Neuronal stem cell (in vitro differentiated cells): ENCODE data around the gene PKNOX2.

Experiments used
- DNase-seq: peaks from one replicate; pipeline ENCODE4 v3.0.0-alpha.2; 2013; ENCODE audit warnings: low spot score
- H2AFZ ChIP-seq: one replicate; pipeline ENCODE4 v1.6.1; 2013; ENCODE audit warnings: mild to moderate bottlenecking, low read length, inconsistent platforms
- H2AK5ac ChIP-seq: 2 replicates; pipeline ENCODE4 v1.6.1; 2013; ENCODE audit warnings: low read depth, mild to moderate bottlenecking, inconsistent platforms, low read length, moderate library complexity, mixed read lengths
- H2BK120ac ChIP-seq: 2 replicates; pipeline ENCODE4 v1.6.1; 2013; ENCODE audit warnings: low read depth, mild to moderate bottlenecking, inconsistent platforms, low read length, moderate library complexity, mixed read lengths
- H2BK12ac ChIP-seq: one replicate; pipeline ENCODE4 v1.6.1; 2013; ENCODE audit warnings: low read length, inconsistent platforms
- H2BK15ac ChIP-seq: 2 replicates; pipeline ENCODE4 v1.6.1; 2013; ENCODE audit warnings: mild to moderate bottlenecking, low read length, inconsistent platforms, mixed read lengths
- H2BK5ac ChIP-seq: one replicate; pipeline ENCODE4 v1.6.1; 2013; ENCODE audit warnings: inconsistent platforms, mild to moderate bottlenecking, low read length, moderate library complexity
- H3K14ac ChIP-seq: one replicate; pipeline ENCODE4 v1.6.1; 2013; ENCODE audit warnings: low read length, inconsistent platforms
- H3K18ac ChIP-seq: 2 replicates; pipeline ENCODE4 v1.6.1; 2013; ENCODE audit warnings: low read length, inconsistent platforms
- H3K23ac ChIP-seq: 2 replicates; pipeline ENCODE4 v1.6.1; 2013; ENCODE audit warnings: low read depth, mild to moderate bottlenecking, mixed read lengths, low read length, inconsistent platforms; ENCODE audit not compliant: poor library complexity
- H3K27ac ChIP-seq: replicated peaks from 3 replicates; pipeline ENCODE4 v1.5.1; 2013; ENCODE audit warnings: low read length, inconsistent platforms
- H3K27me3 ChIP-seq, 3 experiments: 2 replicates each; pipeline ENCODE4 v1.6.1; 2013; ENCODE audit warnings: low read length in 3 of 3, mild to moderate bottlenecking in 2 of 3, inconsistent platforms in 1 of 3, low read depth in 1 of 3, mixed read lengths in 1 of 3, moderate library complexity in 1 of 3; ENCODE audit not compliant: control insufficient read depth in 3 of 3, insufficient read depth in 3 of 3
- H3K36me3 ChIP-seq, 2 donors: replicated peaks in 1 of 2; 2 replicates each; pipeline ENCODE4 v1.6.1; 2013; ENCODE audit warnings: low read length in 2 of 2; ENCODE audit not compliant: control insufficient read depth in 2 of 2, insufficient read depth in 2 of 2
- H3K4ac ChIP-seq: 2 replicates; pipeline ENCODE4 v1.6.1; 2013; ENCODE audit warnings: inconsistent platforms, mild to moderate bottlenecking, low read length, moderate library complexity
- H3K4me1 ChIP-seq, 2 donors: 1 replicate in 1 of 2; 2 replicates in 1 of 2; pipeline ENCODE4 v1.6.1; 2013; ENCODE audit warnings: low read length in 2 of 2, low read depth in 1 of 2; ENCODE audit not compliant: control insufficient read depth in 2 of 2, insufficient read depth in 1 of 2
- H3K4me2 ChIP-seq: one replicate; pipeline ENCODE4 v1.6.1; 2013; ENCODE audit warnings: mild to moderate bottlenecking, low read length, inconsistent platforms; ENCODE audit not compliant: insufficient read depth, poor library complexity, severe bottlenecking
- H3K4me3 ChIP-seq, 2 donors: 2 replicates each; pipeline ENCODE4 v1.5.1; 2013; ENCODE audit warnings: low read length in 2 of 2, mild to moderate bottlenecking in 2 of 2, inconsistent platforms in 1 of 2, moderate library complexity in 1 of 2
- H3K79me1 ChIP-seq: one replicate; pipeline ENCODE4 v1.6.1; 2013; ENCODE audit warnings: low read depth, mild to moderate bottlenecking, inconsistent platforms, low read length, moderate library complexity
- H3K9ac ChIP-seq: one replicate; pipeline ENCODE4 v1.6.1; 2013; ENCODE audit warnings: mild to moderate bottlenecking, low read depth, low read length, inconsistent platforms; ENCODE audit not compliant: poor library complexity
- H3K9me3 ChIP-seq, 2 donors: replicated peaks in 1 of 2; 2 replicates each; pipeline versions ENCODE3 to v1.6.1; 2013; ENCODE audit warnings: low read length in 2 of 2, mild to moderate bottlenecking in 2 of 2, inconsistent platforms in 1 of 2, low read depth in 1 of 2, mixed read lengths in 1 of 2, moderate library complexity in 1 of 2; ENCODE audit not compliant: control insufficient read depth in 2 of 2, insufficient read depth in 1 of 2
- H4K8ac ChIP-seq: one replicate; pipeline ENCODE4 v1.6.1; 2013; ENCODE audit warnings: low read depth, mild to moderate bottlenecking, inconsistent platforms, low read length, moderate library complexity
- H4K91ac ChIP-seq: one replicate; pipeline ENCODE4 v1.6.1; 2013; ENCODE audit warnings: low read length, low read depth, mild to moderate bottlenecking, inconsistent platforms; ENCODE audit not compliant: poor library complexity
- WGBS, 2 donors: extraction: QIAGEN DNeasy Blood & Tissue Kit; methylation state at CpG; one replicate each; pipeline ENCODE4 v1.1.7; 2013; ENCODE audit warnings: missing lambda C conversion rate in 2 of 2, mixed read lengths in 1 of 2; ENCODE audit not compliant: insufficient read length in 2 of 2, insufficient replicate concordance in 1 of 2; ENCODE audit errors: extremely low coverage in 2 of 2; 5-methylcytosine and 5-hydroxymethylcytosine counted together

Gene PKNOX2

GRCh38 chr11:125418396-125418795, 253.8 kb downstream of the PKNOX2 start:
- no peak overlapping the region for H3K23ac ChIP-seq

GRCh38 chr11:125422681-125423080, 258.1 kb downstream of the PKNOX2 start:
- no peak overlapping the region for H4K8ac ChIP-seq
- no peak overlapping the region for H2BK15ac ChIP-seq
- no peak overlapping the region for H3K4me3 ChIP-seq
- H2AK5ac ChIP-seq: no peak overlapping the region
- no peak overlapping the region for H3K4ac ChIP-seq
- no peak overlapping the region for H3K27ac ChIP-seq
- peaks cover 0 to 7% of the 10 kb centered on the region in 2 donors for H3K4me1 ChIP-seq
- no peak overlapping the region for H3K18ac ChIP-seq
- H2BK120ac ChIP-seq: no peak overlapping the region
- no peak overlapping the region for H2BK5ac ChIP-seq
- H2AFZ ChIP-seq: no peak overlapping the region
- H3K27me3 ChIP-seq: no peaks in the 10 kb centered on the region
- WGBS, 2 donors: no CpG with 5 or more reads among the region's 4 CpGs
- no peak overlapping the region for H3K9ac ChIP-seq
- H4K91ac ChIP-seq: no peak overlapping the region
- H3K36me3 ChIP-seq: peaks cover 0 to 35% of the 10 kb centered on the region in 2 donors
- DNase-seq: no peak
- H3K9me3 ChIP-seq: no peaks in the 10 kb centered on the region
- no peak overlapping the region for H3K23ac ChIP-seq
- H3K4me2 ChIP-seq: no peak overlapping the region
- no peak overlapping the region for H3K14ac ChIP-seq
- no peak overlapping the region for H2BK12ac ChIP-seq
- H3K79me1 ChIP-seq: no peaks in the 10 kb centered on the region

More at GRCh38 chr11:125418396-125418795, 253.8 kb downstream of the PKNOX2 start:
- no peak overlapping the region for H2AFZ ChIP-seq
- H3K9me3 ChIP-seq: peaks cover 0 to 6% of the 10 kb centered on the region in 2 donors
- no peak overlapping the region for H2BK5ac ChIP-seq
- no peak overlapping the region for H2BK12ac ChIP-seq
- H3K18ac ChIP-seq: peak overlapping the region; percentile 45
- H3K4me2 ChIP-seq: no peak overlapping the region
- H3K36me3 ChIP-seq: peaks cover 6 to 57% of the 10 kb centered on the region in 2 donors
- peak overlapping the region; percentile 27 for H3K27ac ChIP-seq
- no peak overlapping the region for H2AK5ac ChIP-seq
- no peak overlapping the region for H4K91ac ChIP-seq
- H3K27me3 ChIP-seq: no peaks in the 10 kb centered on the region
- H3K4me1 ChIP-seq: peaks cover 0 to 7% of the 10 kb centered on the region in 2 donors
- no CpG with 5 or more reads among the region's 9 CpGs for WGBS, 2 donors
- H3K79me1 ChIP-seq: no peaks in the 10 kb centered on the region
- no peak overlapping the region for H4K8ac ChIP-seq
- H3K4ac ChIP-seq: no peak overlapping the region
- no peak overlapping the region for H3K14ac ChIP-seq
- no peak for DNase-seq
- H2BK120ac ChIP-seq: no peak overlapping the region
- no peak overlapping the region for H3K9ac ChIP-seq
- H3K4me3 ChIP-seq: no peak overlapping the region
- no peak overlapping the region for H2BK15ac ChIP-seq

- H3K23ac ChIP-seq: no peak overlapping the region
- no peak overlapping the region for H3K14ac ChIP-seq
- H3K4me3 ChIP-seq: no peak overlapping the region
- H3K79me1 ChIP-seq: no peaks in the 10 kb centered on the region
- H3K9me3 ChIP-seq: no peaks in the 10 kb centered on the region
- H3K4me2 ChIP-seq: no peak overlapping the region
- H2BK5ac ChIP-seq: no peak overlapping the region
- H2AK5ac ChIP-seq: no peak overlapping the region
- no peak overlapping the region for H3K18ac ChIP-seq
- H4K8ac ChIP-seq: no peak overlapping the region
- no peak overlapping the region for H2BK12ac ChIP-seq
- H2BK120ac ChIP-seq: no peak overlapping the region
- WGBS, 2 donors: no CpG with 5 or more reads among the region's 9 CpGs
- DNase-seq: no peak
- H3K27ac ChIP-seq: no peak overlapping the region
- H3K27me3 ChIP-seq: no peaks in the 10 kb centered on the region
- peaks cover 0 to 4% of the 10 kb centered on the region in 2 donors for H3K4me1 ChIP-seq
- no peak overlapping the region for H2AFZ ChIP-seq
- H3K36me3 ChIP-seq: peaks cover 0 to 35% of the 10 kb centered on the region in 2 donors
- H3K9ac ChIP-seq: no peak overlapping the region
- no peak overlapping the region for H3K4ac ChIP-seq
- no peak overlapping the region for H4K91ac ChIP-seq
- H2BK15ac ChIP-seq: no peak overlapping the region
These were observed 258.8 kb downstream of the PKNOX2 start for GRCh38 chr11:125423247-125423849.

- H4K91ac ChIP-seq: no peak overlapping the region
- no peaks in the 10 kb centered on the region for H3K9me3 ChIP-seq
- peaks cover 6 to 56% of the 10 kb centered on the region in 2 donors for H3K36me3 ChIP-seq
- H2AK5ac ChIP-seq: no peak overlapping the region
- no peak overlapping the region for H3K23ac ChIP-seq
- no CpG with 5 or more reads among the region's 9 CpGs for WGBS, 2 donors
- no peak overlapping the region for H3K27ac ChIP-seq
- no peak for DNase-seq
- no peak overlapping the region for H2BK120ac ChIP-seq
- no peak overlapping the region for H2AFZ ChIP-seq
- no peak overlapping the region for H3K4ac ChIP-seq
- H2BK15ac ChIP-seq: no peak overlapping the region
- H3K14ac ChIP-seq: no peak overlapping the region
- H3K9ac ChIP-seq: no peak overlapping the region
- H3K4me1 ChIP-seq: no peaks in the 10 kb centered on the region
- H3K4me2 ChIP-seq: no peak overlapping the region
- H2BK12ac ChIP-seq: no peak overlapping the region
- no peak overlapping the region for H3K18ac ChIP-seq
- no peak overlapping the region for H2BK5ac ChIP-seq
- H4K8ac ChIP-seq: no peak overlapping the region
- H3K27me3 ChIP-seq: no peaks in the 10 kb centered on the region
- H3K79me1 ChIP-seq: no peaks in the 10 kb centered on the region
- H3K4me3 ChIP-seq: no peak overlapping the region
These were observed 261.1 kb downstream of the PKNOX2 start for GRCh38 chr11:125425601-125426000.
